ENCODE data around the gene PILRB. TPM values are rescaled to one million over a fixed set of nuclear protein-coding genes. Genes with fewer than 3 reads are reported as not detected.
"Not testable (repeated sequence)": the region's sequence is repeated elsewhere in the genome, so short reads cannot be mapped to it uniquely, and the experiment has no call there.

The PILRB gene
- total and polyA plus RNA-seq, 9 of the 15 experiments (the other 6 are each of a cell fraction or from before 2014, with no cell fraction given), result 6.2 to 94.6 (median 37.0) TPM

DNA sequence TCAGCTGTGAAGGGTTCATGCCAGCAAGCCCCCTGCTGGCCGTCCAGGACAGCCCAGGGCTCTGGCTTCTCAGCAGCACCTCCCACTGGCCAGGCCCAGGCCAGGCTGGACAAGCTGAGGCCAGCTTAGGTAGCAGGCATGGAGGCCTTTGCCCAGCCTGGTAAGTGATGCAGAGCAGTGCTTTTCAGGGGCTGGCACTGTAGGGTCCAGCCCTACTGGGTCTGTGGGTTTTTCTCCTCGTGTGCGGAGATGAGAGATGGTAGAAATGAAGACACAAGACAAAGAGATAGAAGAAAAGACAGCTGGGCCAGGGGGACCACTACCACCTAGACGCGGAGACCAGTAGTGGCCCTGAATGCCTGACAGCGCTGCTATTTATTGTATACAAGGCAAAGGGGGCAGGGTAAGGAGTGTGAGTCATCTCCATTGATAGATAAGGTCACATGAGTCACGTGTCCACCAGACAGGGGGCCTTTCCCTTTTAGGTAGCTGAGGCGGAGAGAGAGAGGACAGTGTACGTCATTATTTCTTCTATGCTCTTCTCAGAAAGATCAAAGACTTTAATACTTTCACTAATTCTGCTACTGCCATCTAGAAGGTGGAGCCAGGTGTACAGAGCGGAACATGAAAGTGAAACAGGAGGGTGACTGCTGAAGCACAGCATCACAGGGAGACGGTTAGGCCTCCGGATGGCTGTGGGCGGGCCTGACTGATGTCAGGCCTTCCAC is 13.2 kb upstream of the PILRB start (continued):
- 0 out of 2 replicates have a peak, but pooled peaks have one; percentile 50 for TF ChIP-seq MTA1 (IDR thresholded peaks at IDR 0.05; ENCODE audit: borderline replicate concordance)
- 0 out of 4 replicates have a peak, but pooled peaks have one; percentile 9 to 19 for TF ChIP-seq NRF1 (conservative IDR thresholded peaks at IDR 0.05 in 1 of 2, IDR thresholded peaks at IDR 0.05 in 1 of 2)
- TF ChIP-seq, protein P1, sequence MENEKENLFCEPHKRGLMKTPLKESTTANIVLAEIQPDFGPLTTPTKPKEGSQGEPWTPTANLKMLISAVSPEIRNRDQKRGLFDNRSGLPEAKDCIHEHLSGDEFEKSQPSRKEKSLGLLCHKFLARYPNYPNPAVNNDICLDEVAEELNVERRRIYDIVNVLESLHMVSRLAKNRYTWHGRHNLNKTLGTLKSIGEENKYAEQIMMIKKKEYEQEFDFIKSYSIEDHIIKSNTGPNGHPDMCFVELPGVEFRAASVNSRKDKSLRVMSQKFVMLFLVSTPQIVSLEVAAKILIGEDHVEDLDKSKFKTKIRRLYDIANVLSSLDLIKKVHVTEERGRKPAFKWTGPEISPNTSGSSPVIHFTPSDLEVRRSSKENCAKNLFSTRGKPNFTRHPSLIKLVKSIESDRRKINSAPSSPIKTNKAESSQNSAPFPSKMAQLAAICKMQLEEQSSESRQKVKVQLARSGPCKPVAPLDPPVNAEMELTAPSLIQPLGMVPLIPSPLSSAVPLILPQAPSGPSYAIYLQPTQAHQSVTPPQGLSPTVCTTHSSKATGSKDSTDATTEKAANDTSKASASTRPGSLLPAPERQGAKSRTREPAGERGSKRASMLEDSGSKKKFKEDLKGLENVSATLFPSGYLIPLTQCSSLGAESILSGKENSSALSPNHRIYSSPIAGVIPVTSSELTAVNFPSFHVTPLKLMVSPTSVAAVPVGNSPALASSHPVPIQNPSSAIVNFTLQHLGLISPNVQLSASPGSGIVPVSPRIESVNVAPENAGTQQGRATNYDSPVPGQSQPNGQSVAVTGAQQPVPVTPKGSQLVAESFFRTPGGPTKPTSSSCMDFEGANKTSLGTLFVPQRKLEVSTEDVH (IDR thresholded peaks at IDR 0.05; ENCODE audit: low read depth, partially characterized antibody), result peak; percentile 49
- TF ChIP-seq ARID1B (IDR thresholded peaks at IDR 0.05), result peak; percentile 89
- TF ChIP-seq, protein P2, sequence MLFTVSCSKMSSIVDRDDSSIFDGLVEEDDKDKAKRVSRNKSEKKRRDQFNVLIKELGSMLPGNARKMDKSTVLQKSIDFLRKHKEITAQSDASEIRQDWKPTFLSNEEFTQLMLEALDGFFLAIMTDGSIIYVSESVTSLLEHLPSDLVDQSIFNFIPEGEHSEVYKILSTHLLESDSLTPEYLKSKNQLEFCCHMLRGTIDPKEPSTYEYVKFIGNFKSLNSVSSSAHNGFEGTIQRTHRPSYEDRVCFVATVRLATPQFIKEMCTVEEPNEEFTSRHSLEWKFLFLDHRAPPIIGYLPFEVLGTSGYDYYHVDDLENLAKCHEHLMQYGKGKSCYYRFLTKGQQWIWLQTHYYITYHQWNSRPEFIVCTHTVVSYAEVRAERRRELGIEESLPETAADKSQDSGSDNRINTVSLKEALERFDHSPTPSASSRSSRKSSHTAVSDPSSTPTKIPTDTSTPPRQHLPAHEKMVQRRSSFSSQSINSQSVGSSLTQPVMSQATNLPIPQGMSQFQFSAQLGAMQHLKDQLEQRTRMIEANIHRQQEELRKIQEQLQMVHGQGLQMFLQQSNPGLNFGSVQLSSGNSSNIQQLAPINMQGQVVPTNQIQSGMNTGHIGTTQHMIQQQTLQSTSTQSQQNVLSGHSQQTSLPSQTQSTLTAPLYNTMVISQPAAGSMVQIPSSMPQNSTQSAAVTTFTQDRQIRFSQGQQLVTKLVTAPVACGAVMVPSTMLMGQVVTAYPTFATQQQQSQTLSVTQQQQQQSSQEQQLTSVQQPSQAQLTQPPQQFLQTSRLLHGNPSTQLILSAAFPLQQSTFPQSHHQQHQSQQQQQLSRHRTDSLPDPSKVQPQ (CRISPR knock-in tag; IDR thresholded peaks at IDR 0.05; ENCODE audit: borderline replicate concordance), result 0 out of 2 replicates have a peak, but pooled peaks have one; percentile 62
- TF ChIP-seq, protein P3, sequence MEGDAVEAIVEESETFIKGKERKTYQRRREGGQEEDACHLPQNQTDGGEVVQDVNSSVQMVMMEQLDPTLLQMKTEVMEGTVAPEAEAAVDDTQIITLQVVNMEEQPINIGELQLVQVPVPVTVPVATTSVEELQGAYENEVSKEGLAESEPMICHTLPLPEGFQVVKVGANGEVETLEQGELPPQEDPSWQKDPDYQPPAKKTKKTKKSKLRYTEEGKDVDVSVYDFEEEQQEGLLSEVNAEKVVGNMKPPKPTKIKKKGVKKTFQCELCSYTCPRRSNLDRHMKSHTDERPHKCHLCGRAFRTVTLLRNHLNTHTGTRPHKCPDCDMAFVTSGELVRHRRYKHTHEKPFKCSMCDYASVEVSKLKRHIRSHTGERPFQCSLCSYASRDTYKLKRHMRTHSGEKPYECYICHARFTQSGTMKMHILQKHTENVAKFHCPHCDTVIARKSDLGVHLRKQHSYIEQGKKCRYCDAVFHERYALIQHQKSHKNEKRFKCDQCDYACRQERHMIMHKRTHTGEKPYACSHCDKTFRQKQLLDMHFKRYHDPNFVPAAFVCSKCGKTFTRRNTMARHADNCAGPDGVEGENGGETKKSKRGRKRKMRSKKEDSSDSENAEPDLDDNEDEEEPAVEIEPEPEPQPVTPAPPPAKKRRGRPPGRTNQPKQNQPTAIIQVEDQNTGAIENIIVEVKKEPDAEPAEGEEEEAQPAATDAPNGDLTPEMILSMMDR (IDR thresholded peaks at IDR 0.05 in 2 of 3, conservative IDR thresholded peaks at IDR 0.05 in 1 of 3; ENCODE audit: insufficient read depth in 2 of 3, low read depth in 1 of 3, low read length in 3 of 3), result peak; percentile 50 to 81 (median 76)
- TF ChIP-seq CREB1 (IDR thresholded peaks at IDR 0.05), result not testable (repeated sequence)
- TF ChIP-seq CREB1 (CRISPR knock-in tag; IDR thresholded peaks at IDR 0.05), result peak; percentile 24; the same call in 1 of the 2 replicates
